Activated CD8-positive, alpha-beta memory T cell treated with anti-CD3 and anti-CD28 coated beads for 4 hours (primary cell): ENCODE data around the gene APOC3.
A peak's percentile ranks its signal among the peaks of the same experiment; 100 is the strongest.
"Not testable (repeated sequence)": the region's sequence is repeated elsewhere in the genome, so short reads cannot be mapped to it uniquely, and the experiment has no call there.

Experiments used
- DNase-seq, 2 donors: peaks; one replicate each; pipeline ENCODE4 v3.0.0-alpha.2; 2020; ENCODE audit warnings: low read depth in 2 of 2

APOC3 gene

GRCh38 chr11:116829525-116830183 is at the start of gene APOC3:
Gene APOC3 (plus strand): TSS chr11:116829907. CDS start chr11:116830583, 676 bp downstream.
- no peak for DNase-seq

- no peak for DNase-seq
Observed at GRCh38 chr11:116782728-116783127, 47.0 kb upstream of the APOC3 start.

- no peak for DNase-seq
Observed at GRCh38 chr11:116786326-116786725, 43.4 kb upstream of the APOC3 start.

- no peak for DNase-seq
Observed at GRCh38 chr11:116786966-116787365, 42.7 kb upstream of the APOC3 start.

GRCh38 chr11:116787436-116787785 is 42.3 kb upstream of the APOC3 start:
- no peak for DNase-seq

GRCh38 chr11:116787786-116788486 is 41.8 kb upstream of the APOC3 start, which contains the start of gene ZPR1:
Gene ZPR1 (minus strand): TSS chr11:116788023. CDS start chr11:116787990, 33 bp downstream.
- DNase-seq, result peak; percentile 71

GRCh38 chr11:116788534-116788933 is 41.2 kb upstream of the APOC3 start:
- no peak for DNase-seq

- DNase-seq, result no peak
Observed at GRCh38 chr11:116788975-116789374, 40.7 kb upstream of the APOC3 start.

- DNase-seq, result no peak
Observed at GRCh38 chr11:116790167-116791001, 39.3 kb upstream of the APOC3 start.

- peak; percentile 43 to 53 for DNase-seq
Observed at GRCh38 chr11:116791002-116791812, 38.5 kb upstream of the APOC3 start.

GRCh38 chr11:116791813-116792143 is 37.9 kb upstream of the APOC3 start, which contains the start of gene APOA5:
Gene APOA5 (minus strand): TSS chr11:116791879. CDS start chr11:116791860, 19 bp downstream.
- no peak for DNase-seq

GRCh38 chr11:116792144-116792868 is 37.4 kb upstream of the APOC3 start:
- DNase-seq, result no peak

GRCh38 chr11:116792869-116793771 is 36.6 kb upstream of the APOC3 start:
- no peak for DNase-seq

- DNase-seq, result no peak
Observed at GRCh38 chr11:116793772-116794097, 36.0 kb upstream of the APOC3 start.

GRCh38 chr11:116794851-116795250 is 34.9 kb upstream of the APOC3 start:
- DNase-seq, result no peak

GRCh38 chr11:116796548-116796947 is 33.2 kb upstream of the APOC3 start:
- DNase-seq, result no peak

- no peak for DNase-seq
Observed at GRCh38 chr11:116797816-116798215, 31.9 kb upstream of the APOC3 start.

GRCh38 chr11:116798368-116798767 is 31.3 kb upstream of the APOC3 start:
- no peak for DNase-seq

- no peak for DNase-seq
Observed at GRCh38 chr11:116800610-116801009, 29.1 kb upstream of the APOC3 start.

GRCh38 chr11:116801662-116802061 is 28.0 kb upstream of the APOC3 start:
- not testable (repeated sequence) for DNase-seq
